Measurements from ENCODE around the gene HSPA4.

DNA sequence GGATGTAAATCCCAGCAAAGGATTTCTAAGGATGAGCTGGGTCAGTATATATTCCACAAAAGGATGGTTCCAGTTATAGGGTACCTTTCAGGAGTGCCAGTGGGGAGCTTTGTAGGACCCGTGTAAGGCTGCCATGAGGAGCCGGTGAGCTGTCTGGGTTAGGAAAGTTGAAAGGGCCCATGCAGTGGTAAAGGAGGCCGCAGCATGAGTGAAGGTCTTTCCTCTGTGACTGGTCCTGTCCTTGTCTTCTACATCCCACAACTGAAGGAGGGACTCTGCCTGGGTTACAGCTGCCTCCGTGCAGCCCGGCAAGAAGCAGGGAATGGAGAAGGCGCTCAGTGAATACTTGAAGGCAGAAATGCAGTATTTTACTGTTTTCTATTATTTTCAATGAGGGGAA, 58.9 kb downstream of the HSPA4 start:
- TF ChIP-seq, protein P1, sequence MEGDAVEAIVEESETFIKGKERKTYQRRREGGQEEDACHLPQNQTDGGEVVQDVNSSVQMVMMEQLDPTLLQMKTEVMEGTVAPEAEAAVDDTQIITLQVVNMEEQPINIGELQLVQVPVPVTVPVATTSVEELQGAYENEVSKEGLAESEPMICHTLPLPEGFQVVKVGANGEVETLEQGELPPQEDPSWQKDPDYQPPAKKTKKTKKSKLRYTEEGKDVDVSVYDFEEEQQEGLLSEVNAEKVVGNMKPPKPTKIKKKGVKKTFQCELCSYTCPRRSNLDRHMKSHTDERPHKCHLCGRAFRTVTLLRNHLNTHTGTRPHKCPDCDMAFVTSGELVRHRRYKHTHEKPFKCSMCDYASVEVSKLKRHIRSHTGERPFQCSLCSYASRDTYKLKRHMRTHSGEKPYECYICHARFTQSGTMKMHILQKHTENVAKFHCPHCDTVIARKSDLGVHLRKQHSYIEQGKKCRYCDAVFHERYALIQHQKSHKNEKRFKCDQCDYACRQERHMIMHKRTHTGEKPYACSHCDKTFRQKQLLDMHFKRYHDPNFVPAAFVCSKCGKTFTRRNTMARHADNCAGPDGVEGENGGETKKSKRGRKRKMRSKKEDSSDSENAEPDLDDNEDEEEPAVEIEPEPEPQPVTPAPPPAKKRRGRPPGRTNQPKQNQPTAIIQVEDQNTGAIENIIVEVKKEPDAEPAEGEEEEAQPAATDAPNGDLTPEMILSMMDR (IDR thresholded peaks at IDR 0.05) = no peak
- TF ChIP-seq POLR2AphosphoS5 (IDR thresholded peaks at IDR 0.05) = no peak
- TF ChIP-seq POLR2A (IDR thresholded peaks at IDR 0.05) = no peak

Measured in prostate gland (tissue), 2 donors.